GM18873 (cell line): Measurements from ENCODE around the gene JAGN1.

Source experiments
- ATAC-seq: cut with Tn5 transposase; IDR thresholded peaks from one replicate; pipeline ENCODE4 v1.9.1; 2021; ENCODE audit warnings: mild to moderate bottlenecking, moderate library complexity, moderate number of reproducible peaks; ENCODE audit not compliant: unreplicated experiment, low FRiP score

Gene JAGN1

DNA sequence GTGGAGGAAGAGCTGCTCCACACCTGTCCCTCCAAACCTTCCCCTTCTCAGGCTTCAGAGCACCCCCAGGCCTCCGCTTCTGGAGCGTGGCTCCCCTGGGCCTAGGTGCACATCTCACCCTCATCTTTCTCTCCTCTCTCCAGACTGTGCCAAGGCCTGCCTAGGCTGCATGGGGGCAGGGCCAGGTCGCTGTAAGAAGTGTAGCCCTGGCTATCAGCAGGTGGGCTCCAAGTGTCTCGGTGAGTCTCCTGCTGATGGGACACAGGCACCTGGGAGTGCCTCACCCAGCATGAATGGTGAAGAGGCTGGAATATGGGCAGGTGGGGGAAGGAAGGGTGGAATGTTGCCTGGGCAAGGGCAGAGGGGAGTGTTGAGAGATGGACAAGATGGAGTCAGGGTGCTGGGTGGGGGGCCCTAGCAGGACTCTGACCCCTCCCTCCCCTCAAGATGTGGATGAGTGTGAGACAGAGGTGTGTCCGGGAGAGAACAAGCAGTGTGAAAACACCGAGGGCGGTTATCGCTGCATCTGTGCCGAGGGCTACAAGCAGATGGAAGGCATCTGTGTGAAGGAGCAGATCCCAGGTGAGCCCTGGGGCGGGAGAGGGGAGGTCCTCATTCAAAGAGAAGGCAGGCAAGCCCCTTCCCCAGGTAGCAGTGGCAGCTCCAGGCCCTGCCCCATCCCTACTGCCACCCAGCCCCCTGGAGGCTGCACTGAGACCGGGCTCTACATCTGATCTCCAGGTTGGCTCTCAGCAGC lies 52.7 kb downstream of the JAGN1 start:
- no peak for ATAC-seq
